Suprapubic skin (tissue), 4 donors: ENCODE results near the gene SLC24A4. TPM values are rescaled to one million over a fixed set of nuclear protein-coding genes. Genes with fewer than 3 reads are reported as not detected.

Experiments used
- DNase-seq, 2 donors: peaks; one replicate each; pipeline ENCODE4 v3.0.0-alpha.2; 2019; ENCODE audit warnings: low spot score in 2 of 2
- H3K27ac ChIP-seq: fragments of 200-600 bp; sonication (generic); one replicate; pipeline ENCODE4 v1.5.1; 2019
- H3K27me3 ChIP-seq: fragments of 200-600 bp; sonication (generic); one replicate; pipeline ENCODE4 v1.5.1; 2019
- H3K36me3 ChIP-seq: fragments of 200-600 bp; sonication (generic); one replicate; pipeline ENCODE4 v1.5.1; 2019
- H3K4me1 ChIP-seq: fragments of 200-600 bp; sonication (generic); one replicate; pipeline ENCODE4 v1.5.1; 2019
- H3K4me3 ChIP-seq: fragments of 200-600 bp; sonication (generic); one replicate; pipeline ENCODE4 v1.5.1; 2019; ENCODE audit warnings: mild to moderate bottlenecking
- H3K9me3 ChIP-seq: fragments of 200-600 bp; sonication (generic); one replicate; pipeline ENCODE4 v1.5.1; 2019
- CTCF ChIP-seq, 2 donors: fragments of 200-600 bp in 1 of 2; fragments of 450-650 bp in 1 of 2; sonication (generic) in 1 of 2; IDR thresholded peaks; one replicate each; pipeline ENCODE4 v1.5.1; 2016 to 2019; ENCODE audit warnings: antibody characterized with exemption in 2 of 2, mild to moderate bottlenecking in 1 of 2, moderate library complexity in 1 of 2
- EP300 ChIP-seq: sonication (generic); formaldehyde crosslinking; IDR thresholded peaks from one replicate; pipeline ENCODE4 v1.6.1; 2017; ENCODE audit warnings: antibody characterized with exemption
- POLR2A ChIP-seq, 2 donors: fragments of 450-650 bp; IDR thresholded peaks; one replicate each; pipeline ENCODE4 v1.6.1; 2017; ENCODE audit warnings: antibody characterized with exemption in 2 of 2, mild to moderate bottlenecking in 2 of 2, moderate library complexity in 2 of 2
- POLR2AphosphoS5 ChIP-seq, 3 donors: sonication (generic); formaldehyde crosslinking; IDR thresholded peaks; one replicate each; pipeline ENCODE4 v1.6.1; 2017; ENCODE audit warnings: antibody characterized with exemption in 3 of 3
- WGBS: methylation state at CpG from one replicate; pipeline ENCODE4 v1.1.5; 2018; 5-methylcytosine and 5-hydroxymethylcytosine counted together
- total RNA-seq, 4 donors: library from RNA; depleted of rRNA; stranded (reverse); fragments of >200 nt; gene quantifications; one replicate each; pipeline ENCODE4 v1.1.0, GENCODE V29; 2016

Gene SLC24A4
- total RNA-seq, 4 donors from 2014 or later, result 0.11 to 0.57 (median 0.34) TPM

- H3K27ac ChIP-seq, result peak overlapping the region; percentile 76
- H3K4me1 ChIP-seq, result peaks cover 9% of the 10 kb centered on the region
- no peaks in the 10 kb centered on the region for H3K36me3 ChIP-seq
- 57% methylated on average over 9 of the region's 9 CpGs for WGBS
- TF ChIP-seq EP300 (no peak), POLR2A (IDR thresholded peaks at IDR 0.05) (no peak), POLR2AphosphoS5 (IDR thresholded peaks at IDR 0.05) (no peak), CTCF (IDR thresholded peaks at IDR 0.05) (no peak)
- peak in 1 of 2 donors; percentile 88 for DNase-seq
- no peaks in the 10 kb centered on the region for H3K9me3 ChIP-seq
- no peaks in the 10 kb centered on the region for H3K27me3 ChIP-seq
- H3K4me3 ChIP-seq, result no peak overlapping the region
Measured at GRCh38 chr14:92473261-92473968, 150.4 kb downstream of the SLC24A4 start.

GRCh38 chr14:92473969-92474535 is 151.1 kb downstream of the SLC24A4 start:
- Histone ChIP-seq H3K4me1 (peaks cover 9% of the 10 kb centered on the region), H3K27ac (no peak overlapping the region), H3K27me3 (no peaks in the 10 kb centered on the region), H3K36me3 (no peaks in the 10 kb centered on the region), H3K4me3 (no peak overlapping the region), H3K9me3 (no peaks in the 10 kb centered on the region)
- DNase-seq, result no peak
- TF ChIP-seq EP300, result no peak
- no peak for TF ChIP-seq POLR2AphosphoS5 (IDR thresholded peaks at IDR 0.05)
- no peak for TF ChIP-seq POLR2A (IDR thresholded peaks at IDR 0.05)
- TF ChIP-seq CTCF (IDR thresholded peaks at IDR 0.05), result no peak
- WGBS, result 71% methylated on average over 3 of the region's 3 CpGs

DNA sequence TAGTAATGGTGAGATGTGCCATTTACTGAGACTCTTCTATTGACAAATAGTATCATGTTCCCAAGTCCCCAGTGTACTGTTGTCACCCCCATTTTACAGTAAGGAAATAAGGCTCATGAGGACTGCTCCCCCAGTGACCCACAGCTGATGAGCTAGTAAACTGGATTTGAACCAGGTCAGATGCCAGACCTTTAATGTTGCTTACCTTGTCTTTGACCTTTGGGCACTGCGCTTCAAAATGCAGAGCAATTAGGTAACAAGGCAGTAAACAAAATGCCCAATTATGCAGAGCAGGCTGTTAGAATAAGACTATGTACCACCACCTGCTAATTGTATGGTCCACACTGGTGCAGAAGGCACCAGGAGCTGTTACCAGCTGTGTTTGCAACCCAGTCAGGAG is 152.1 kb downstream of the SLC24A4 start:
- WGBS, result 91% methylated on average over 1 of the region's 1 CpG
- H3K4me3 ChIP-seq, result no peak overlapping the region
- no peaks in the 10 kb centered on the region for H3K27me3 ChIP-seq
- no peak overlapping the region for H3K27ac ChIP-seq
- no peaks in the 10 kb centered on the region for H3K9me3 ChIP-seq
- TF ChIP-seq CTCF (IDR thresholded peaks at IDR 0.05) (no peak), EP300 (no peak), POLR2A (IDR thresholded peaks at IDR 0.05) (no peak), POLR2AphosphoS5 (IDR thresholded peaks at IDR 0.05) (no peak)
- peaks cover 9% of the 10 kb centered on the region for H3K4me1 ChIP-seq
- no peak for DNase-seq
- H3K36me3 ChIP-seq, result no peaks in the 10 kb centered on the region

DNA sequence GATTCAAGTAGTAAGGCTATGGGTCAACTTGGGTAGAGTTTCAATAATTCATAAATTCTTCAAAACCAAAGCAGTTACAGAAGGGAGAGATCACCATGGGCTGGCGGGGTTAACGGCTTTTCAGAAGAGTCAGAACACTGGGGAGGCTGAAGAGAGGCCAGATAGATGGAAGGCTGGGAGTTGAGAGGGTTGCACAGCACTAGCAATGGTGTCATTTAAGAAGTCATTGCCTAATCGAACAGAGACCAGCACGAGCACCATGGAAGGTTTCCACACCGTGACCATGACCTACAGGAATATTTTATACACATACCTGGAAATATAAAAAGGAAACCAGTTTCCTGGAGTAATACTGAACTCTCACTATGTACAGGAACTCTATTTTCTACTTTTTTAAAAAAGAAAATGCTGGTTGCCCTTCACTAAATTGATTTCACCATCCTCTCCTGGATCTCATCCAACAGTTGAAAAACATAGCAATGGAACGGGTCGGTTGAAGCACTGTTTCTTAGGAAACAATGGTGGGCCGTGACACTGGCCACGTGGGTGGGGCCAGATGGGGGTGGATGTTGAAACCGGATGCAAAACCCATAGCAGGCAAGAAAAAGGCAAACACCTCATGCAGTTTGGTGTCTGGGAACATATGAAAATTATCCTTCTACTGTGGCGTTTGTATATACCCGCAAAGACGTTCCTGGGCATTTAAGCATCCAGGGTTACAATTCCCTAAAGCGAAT is 152.7 kb downstream of the SLC24A4 start:
- Histone ChIP-seq H3K36me3 (no peaks in the 10 kb centered on the region), H3K4me1 (peaks cover 9% of the 10 kb centered on the region), H3K4me3 (no peak overlapping the region), H3K9me3 (no peaks in the 10 kb centered on the region), H3K27me3 (no peaks in the 10 kb centered on the region), H3K27ac (no peak overlapping the region)
- peak in 1 of 3 donors; percentile 26 for TF ChIP-seq POLR2AphosphoS5 (IDR thresholded peaks at IDR 0.05)
- TF ChIP-seq EP300, result no peak
- DNase-seq, result peak; percentile 90
- WGBS, result 64% methylated on average over 14 of the region's 14 CpGs

GRCh38 chr14:92480856-92481255 is 157.9 kb downstream of the SLC24A4 start:
- Histone ChIP-seq H3K36me3 (no peaks in the 10 kb centered on the region), H3K4me3 (no peak overlapping the region), H3K27me3 (no peaks in the 10 kb centered on the region), H3K27ac (no peak overlapping the region), H3K4me1 (no peaks in the 10 kb centered on the region), H3K9me3 (no peaks in the 10 kb centered on the region)
- no peak for TF ChIP-seq POLR2AphosphoS5 (IDR thresholded peaks at IDR 0.05)
- no peak for TF ChIP-seq EP300
- TF ChIP-seq CTCF (IDR thresholded peaks at IDR 0.05), result no peak
- no peak for TF ChIP-seq POLR2A (IDR thresholded peaks at IDR 0.05)
- no peak for DNase-seq
- 82% methylated on average over 3 of the region's 3 CpGs for whole genome bisulfite sequencing
